ENCODE results near the gene CCER1.

GRCh38 chr12:90999966-91000365 is 45.0 kb upstream of the CCER1 start:
- TF ChIP-seq CTCF (IDR thresholded peaks at IDR 0.05) (no peak), POLR2A (IDR thresholded peaks at IDR 0.05) (no peak), POLR2AphosphoS5 (IDR thresholded peaks at IDR 0.05; ENCODE audit: insufficient read depth in 1 of 2, low read depth in 1 of 2) (no peak)

Data from vagina (tissue), 2 donors.